Neural progenitor cell (in vitro differentiated cells): ENCODE results near the gene UHMK1.
"Not testable (repeated sequence)": the region's sequence is repeated elsewhere in the genome, so short reads cannot be mapped to it uniquely, and the experiment has no call there.

Experiments used
- EZH2 ChIP-seq: fragments of 200-600 bp; sonication (generic); IDR thresholded peaks from 2 replicates; pipeline ENCODE4 v1.6.1; 2017; ENCODE audit warnings: antibody characterized with exemption, mild to moderate bottlenecking, moderate library complexity
- EZH2phosphoT487 ChIP-seq: fragments of 200-600 bp; sonication (generic); IDR thresholded peaks from 2 replicates; pipeline ENCODE4 v1.6.1; 2017; ENCODE audit warnings: antibody characterized with exemption
- TF ChIP-seq, protein P1 (sequence below): fragments of 200-600 bp; sonication (generic); IDR thresholded peaks from 2 replicates; pipeline ENCODE4 v1.5.1; 2017; ENCODE audit warnings: antibody characterized with exemption, mild to moderate bottlenecking

DNA sequence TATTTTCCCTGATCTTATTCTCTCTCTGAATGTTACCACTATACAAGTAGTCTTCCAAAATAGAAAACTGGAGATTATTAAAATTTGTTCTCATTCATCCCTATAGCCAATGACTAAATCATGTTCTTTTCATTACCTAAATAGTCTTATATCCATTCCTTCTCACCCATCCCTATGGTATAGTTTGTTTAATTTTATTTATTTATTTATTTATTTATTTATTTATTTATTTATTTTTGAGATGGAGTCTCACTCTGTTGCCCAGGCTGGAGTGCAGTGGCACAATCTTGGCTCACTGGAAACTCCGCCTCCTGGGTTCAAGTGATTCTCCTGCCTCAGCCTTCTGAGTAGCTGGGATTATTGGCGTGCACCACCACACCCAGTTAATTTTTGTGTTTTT, 35.2 kb upstream of the UHMK1 start:
- TF ChIP-seq, protein P1, sequence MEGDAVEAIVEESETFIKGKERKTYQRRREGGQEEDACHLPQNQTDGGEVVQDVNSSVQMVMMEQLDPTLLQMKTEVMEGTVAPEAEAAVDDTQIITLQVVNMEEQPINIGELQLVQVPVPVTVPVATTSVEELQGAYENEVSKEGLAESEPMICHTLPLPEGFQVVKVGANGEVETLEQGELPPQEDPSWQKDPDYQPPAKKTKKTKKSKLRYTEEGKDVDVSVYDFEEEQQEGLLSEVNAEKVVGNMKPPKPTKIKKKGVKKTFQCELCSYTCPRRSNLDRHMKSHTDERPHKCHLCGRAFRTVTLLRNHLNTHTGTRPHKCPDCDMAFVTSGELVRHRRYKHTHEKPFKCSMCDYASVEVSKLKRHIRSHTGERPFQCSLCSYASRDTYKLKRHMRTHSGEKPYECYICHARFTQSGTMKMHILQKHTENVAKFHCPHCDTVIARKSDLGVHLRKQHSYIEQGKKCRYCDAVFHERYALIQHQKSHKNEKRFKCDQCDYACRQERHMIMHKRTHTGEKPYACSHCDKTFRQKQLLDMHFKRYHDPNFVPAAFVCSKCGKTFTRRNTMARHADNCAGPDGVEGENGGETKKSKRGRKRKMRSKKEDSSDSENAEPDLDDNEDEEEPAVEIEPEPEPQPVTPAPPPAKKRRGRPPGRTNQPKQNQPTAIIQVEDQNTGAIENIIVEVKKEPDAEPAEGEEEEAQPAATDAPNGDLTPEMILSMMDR = not testable (repeated sequence)
- not testable (repeated sequence) for TF ChIP-seq EZH2, EZH2phosphoT487
